ENCODE data around the gene ZFHX3.

Gene ZFHX3

DNA sequence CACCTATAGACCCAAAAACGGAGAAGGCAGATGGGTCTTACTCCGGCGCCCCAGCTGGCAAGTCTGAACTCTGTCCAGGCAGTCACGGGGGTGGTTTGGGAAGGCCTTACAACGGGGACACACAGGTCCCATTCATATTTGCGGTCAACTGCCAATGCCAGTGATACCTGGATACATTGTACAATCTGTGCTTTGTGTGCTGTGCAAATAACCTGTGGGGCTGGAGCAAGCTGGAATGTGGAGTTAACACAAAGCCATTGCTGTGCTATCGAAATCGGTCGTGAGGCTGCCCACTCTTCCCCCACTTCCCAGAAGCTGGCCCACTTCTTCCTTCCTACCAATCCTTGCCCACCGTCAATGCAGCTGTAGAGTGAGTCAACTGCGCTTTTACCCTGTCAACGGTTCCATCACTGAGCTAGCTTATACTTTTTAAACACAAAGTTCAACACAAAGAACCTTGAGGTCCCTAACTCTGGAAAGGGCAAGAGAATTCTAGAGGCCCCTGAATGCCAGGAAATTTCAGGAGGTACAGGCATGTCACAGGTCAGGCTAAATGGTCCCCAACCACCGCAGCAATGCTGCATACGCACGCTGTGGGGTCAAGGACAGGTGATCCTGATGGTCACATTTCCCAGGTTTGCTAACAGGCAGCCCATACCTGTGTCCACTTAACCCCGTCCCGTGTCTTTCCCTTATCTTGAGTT, 122.8 kb downstream of the ZFHX3 start:
- no peak for DNase-seq

- DNase-seq: no peak
Observed at GRCh38 chr16:72924537-72924926, 123.4 kb downstream of the ZFHX3 start.

DNA sequence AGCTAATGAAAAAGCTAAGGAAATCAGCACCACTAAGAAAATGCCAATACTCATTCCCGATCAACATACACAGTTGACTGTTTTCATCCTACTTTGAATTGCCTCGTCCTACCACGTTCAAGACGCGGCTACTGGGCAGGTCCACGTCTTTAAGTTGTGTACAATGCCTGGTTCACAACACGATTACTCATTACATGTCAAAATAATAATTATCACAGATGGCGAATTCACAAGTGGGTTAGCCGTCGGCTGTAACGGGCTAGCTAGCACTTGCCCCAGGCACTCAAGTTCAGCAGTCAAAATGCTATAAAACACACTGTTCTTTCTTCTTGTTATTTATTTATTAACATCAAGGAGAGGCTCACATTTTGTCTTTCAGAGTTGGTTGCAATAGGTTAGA, 124.2 kb downstream of the ZFHX3 start:
- no peak for DNase-seq

- no peak for DNase-seq
Observed at GRCh38 chr16:72922714-72923113, 125.2 kb downstream of the ZFHX3 start.

DNA sequence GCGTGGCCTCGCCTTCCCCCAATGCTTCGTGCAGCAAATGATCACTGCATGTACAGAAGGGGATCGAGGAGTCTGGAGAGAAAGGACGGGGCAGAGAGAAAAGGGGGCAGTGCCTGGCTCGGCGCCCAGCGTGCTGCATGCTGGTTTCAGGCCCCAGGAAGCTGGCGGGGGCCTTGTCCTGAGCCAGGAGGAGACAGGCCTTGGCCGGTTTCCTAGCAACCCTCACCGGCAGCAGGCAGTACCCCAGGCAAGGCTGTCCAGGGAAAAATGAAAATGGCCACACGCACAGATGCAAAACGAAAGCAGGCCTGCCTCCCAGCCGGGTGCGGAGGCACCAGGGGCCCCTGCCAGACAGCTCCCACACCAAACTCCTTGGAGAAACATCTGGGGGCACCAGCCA, 126.3 kb downstream of the ZFHX3 start:
- DNase-seq: no peak

GRCh38 chr16:72921106-72921505, 126.8 kb downstream of the ZFHX3 start:
- DNase-seq: no peak

DNA sequence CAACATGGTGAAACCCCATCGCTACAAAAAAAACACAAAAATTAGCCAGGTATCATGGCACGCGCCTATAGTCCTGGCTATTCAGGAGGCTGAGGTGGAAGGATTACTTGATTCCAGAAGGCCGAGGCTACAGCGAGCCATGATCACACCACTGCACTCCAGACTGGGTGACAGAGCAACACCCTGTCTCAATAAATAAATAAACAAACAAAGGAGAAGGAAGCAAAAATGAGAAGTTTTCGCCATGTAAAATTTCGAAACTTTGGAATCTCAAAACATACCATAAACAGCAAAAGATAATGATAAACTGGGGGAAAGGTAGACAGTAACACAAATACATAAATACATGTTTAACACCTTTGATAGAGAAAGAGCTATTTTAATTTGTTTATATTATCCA, 130.9 kb downstream of the ZFHX3 start:
- no peak for DNase-seq

- no peak for DNase-seq
Observed at GRCh38 chr16:72915331-72915730, 132.6 kb downstream of the ZFHX3 start.

DNA sequence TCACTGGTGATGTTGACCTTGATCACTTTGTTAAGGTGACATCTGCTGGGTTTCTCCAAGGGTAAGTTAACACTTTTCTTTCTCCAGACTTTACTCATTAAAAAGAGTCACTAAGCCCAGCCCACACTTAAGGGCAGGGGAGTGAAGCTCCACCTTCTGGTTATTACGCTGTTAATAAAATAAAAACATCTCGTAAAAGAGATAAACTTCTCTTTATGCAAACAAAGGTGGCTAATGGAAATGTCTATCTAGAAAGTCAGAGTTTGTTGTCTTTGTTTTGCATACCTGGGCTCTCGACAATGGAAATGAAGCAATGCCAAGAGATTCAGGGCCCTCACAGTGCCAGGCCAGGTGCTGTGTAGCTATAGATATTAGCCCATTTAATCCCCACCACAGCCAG, 134.4 kb downstream of the ZFHX3 start:
- no peak for DNase-seq

- no peak for DNase-seq
Observed at GRCh38 chr16:72911971-72912370, 136.0 kb downstream of the ZFHX3 start.

DNA sequence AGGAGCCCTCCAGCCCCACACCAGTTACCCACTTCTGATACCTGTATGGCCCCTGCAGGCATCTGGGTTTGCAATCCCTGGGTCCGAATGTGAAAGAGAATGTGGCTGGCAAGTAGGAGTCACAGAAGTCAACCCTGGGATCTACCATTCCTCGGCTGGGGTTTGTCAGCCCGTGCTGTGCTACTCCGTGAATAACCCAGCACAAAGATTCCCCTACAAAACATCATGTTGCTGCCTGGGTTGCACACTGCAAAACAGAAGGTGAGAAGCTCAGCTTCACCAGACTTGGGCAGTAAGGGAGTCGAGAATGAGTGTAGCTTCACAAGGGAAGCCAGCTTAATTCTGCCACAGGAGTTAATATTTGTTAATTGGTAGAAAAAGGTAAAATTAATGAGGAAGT, 137.1 kb downstream of the ZFHX3 start:
- DNase-seq: no peak

DNA sequence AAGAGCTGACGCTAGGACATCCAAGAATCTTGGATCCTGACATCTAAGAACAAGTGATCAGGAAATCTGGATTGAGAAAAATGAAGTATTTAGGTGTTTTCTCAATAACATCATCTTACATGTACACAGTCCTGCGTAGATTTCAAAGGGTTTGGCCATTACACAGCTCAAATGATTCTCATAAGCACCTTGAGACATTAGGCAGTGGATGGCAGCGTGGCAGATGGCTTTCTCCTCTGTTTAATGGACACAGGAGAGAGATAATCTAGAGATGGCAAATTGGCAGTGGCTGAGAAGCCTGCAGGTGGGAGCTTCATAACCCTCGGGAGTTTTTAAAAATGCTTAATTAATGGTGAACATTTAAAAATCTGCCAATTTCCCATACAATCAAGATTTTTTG, 137.5 kb downstream of the ZFHX3 start:
- DNase-seq: no peak

DNA sequence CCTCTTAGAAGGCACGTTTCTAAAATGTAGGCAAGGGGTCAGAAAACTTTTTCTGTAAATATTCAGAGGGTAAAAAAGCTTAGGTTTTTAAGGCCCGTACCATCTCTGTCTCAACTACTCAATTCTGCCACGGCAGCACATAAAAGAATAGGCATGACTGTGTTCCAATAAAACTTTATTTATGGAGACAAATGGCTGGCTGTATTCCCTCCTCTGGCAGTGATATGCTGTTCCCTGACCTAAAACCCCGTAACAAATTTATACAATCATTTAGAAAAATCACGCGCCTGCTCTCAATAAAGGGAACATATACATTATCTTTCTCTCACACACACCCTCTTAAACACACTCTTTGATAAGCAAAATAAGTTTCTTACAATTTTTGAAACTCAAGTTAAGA, 138.7 kb downstream of the ZFHX3 start:
- DNase-seq: no peak

DNA sequence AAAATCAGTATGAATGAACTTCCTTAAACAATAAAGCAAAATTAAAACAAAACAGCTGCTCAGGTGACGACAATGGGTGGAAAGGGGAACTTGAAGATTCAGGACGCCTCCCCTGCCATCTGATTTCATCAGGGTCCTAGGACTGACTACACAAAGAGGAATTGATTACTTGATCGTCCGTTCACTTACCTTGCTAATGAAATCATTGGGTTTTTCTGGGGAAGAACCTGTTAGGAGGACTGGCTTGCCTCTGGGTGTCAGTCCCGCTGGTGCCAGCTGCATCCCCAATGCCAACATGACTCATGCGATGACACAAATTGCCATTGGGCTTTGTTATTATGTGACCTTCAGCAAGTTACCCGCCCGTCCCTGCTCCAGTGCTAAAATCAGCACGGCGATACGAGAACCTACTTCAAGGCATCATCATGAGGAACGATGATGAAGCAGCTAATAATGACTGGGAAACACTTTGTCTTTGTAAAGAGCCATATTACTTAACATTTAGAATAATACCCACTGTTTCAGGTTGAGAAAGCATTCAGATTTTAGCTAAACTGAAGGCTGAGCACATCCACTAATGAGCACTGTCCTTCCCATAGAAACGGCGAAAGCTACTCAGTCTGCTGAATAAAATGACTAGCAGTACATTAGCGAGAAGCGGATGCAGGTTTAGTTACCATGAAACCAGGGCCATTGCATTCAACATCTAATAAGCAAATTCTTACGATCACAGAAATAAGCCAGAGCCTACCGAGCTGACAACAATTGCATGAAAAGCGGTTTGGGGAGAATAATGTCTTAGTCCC, 139.4 kb downstream of the ZFHX3 start:
- DNase-seq: no peak

- DNase-seq: no peak
Observed at GRCh38 chr16:72905581-72905980, 142.3 kb downstream of the ZFHX3 start.

DNA sequence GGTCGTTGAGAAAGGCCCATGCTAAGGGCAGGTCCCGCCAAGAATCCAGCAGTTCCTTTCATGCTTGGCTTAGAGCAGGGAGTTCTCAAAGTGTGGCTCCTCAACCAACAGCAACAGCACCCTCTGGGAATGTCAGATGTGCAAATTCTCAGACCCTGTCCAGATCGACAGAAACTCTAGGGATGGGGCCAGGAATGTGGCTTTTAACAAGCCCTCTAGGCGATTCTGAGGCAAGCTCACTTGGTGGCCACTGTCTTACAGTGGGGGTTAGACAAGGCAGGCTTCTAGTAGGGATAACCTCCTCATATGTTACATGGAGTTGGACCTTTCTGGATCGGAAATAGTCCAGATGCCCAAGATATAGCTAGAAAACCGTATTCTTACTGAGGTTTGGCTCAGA, 144.8 kb downstream of the ZFHX3 start:
- DNase-seq: no peak

- DNase-seq: no peak
Observed at GRCh38 chr16:72902206-72902605, 145.7 kb downstream of the ZFHX3 start.

DNA sequence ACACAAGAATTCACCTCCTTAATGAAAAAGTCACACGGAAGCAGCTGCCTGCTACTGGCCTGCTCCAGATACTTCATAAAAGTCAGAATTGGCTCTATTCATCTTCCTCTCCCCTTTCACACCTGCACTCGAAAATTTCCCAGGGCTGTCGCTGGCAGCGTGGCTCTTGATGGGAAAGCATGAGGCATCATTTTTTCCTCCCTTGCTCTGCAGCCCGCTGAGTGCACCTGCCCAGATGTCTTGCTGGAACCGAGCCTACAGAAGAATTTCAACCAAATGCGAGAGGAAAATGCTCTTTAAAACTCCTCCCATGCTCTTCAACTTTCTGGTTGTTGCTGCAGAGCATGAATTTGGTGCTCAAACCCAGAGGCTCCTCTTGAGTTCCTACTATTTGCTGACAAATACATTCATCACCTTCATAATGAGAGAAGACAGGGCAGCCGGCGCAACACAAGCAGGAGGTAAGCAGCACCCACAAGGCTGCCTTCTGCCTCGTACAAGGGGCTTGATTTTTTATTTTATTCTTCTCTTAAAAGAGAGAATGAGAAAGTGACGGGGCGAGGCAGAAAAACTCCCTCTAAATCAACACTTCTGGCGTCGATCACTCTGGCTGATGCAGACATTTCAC, 146.8 kb downstream of the ZFHX3 start:
- DNase-seq: no peak

- DNase-seq: no peak
Observed at GRCh38 chr16:72898216-72898825, 149.6 kb downstream of the ZFHX3 start.

- no peak for DNase-seq
Observed at GRCh38 chr16:72897707-72898106, 150.2 kb downstream of the ZFHX3 start.

DNA sequence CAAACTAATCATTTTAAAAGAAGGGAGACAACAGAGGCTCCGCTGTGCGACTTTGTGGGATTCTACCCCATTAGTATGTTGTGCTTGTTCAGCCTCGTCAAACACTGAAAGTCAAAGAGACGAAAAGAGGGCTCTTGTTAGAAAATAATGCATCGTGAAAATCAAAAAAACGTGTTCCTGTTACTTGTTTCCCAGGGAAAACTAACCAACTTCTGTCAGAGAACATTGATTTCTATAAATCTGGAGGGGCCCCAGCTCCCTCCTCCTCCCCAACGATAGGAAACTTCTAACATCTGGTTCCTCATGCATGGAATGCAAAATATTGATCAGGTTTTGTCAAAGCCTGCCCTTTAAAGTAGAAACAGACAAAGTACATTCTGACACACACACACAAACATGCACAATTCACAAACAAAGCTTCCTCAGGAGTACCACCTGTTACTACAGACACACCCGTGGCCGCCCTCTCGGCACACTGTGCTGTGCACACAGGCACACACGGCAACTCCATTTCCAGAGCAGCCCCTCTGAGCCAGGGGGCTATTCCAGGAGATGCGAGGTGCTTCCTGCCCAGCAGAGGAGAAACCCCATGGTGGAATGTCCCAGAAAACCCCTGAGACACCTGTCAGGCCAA, 151.3 kb downstream of the ZFHX3 start:
- DNase-seq: no peak

GRCh38 chr16:72895951-72896350, 152.0 kb downstream of the ZFHX3 start:
- no peak for DNase-seq

Measured in activated CD4-positive, alpha-beta T cell treated with anti-CD3 and anti-CD28 coated beads for 1 hour (primary cell).